Naive thymus-derived CD4-positive, alpha-beta T cell (primary cell): Measurements from ENCODE around the gene HEXA. TPM values are rescaled to one million over a fixed set of nuclear protein-coding genes. Genes with fewer than 3 reads are reported as not detected.
"Not testable (repeated sequence)": the region's sequence is repeated elsewhere in the genome, so short reads cannot be mapped to it uniquely, and the experiment has no call there.

Experiments
- ATAC-seq: fragments of 150-1000 bp; cut with Tn5 transposase; 2 replicates; pipeline ENCODE4 v1.10.0; 2021; ENCODE audit warnings: mild to moderate bottlenecking, moderate library complexity
- CTCF ChIA-PET: fragments of 350-600 bp; sonication (Branson Sonifier 250); formaldehyde crosslinking; loops from one replicate; lab custom pipeline; 2021; ENCODE audit warnings: antibody characterized with exemption; lab: Charles Lee
- POLR2A ChIA-PET: fragments of 350-600 bp; sonication (Branson Sonifier 250); formaldehyde crosslinking; loops from one replicate; lab custom pipeline; 2021; ENCODE audit warnings: antibody characterized with exemption, inconsistent platforms; lab: Charles Lee
- DNase-seq, 9 donors: peaks; one replicate each; pipeline versions ENCODE4 v3.0.0 to v3.0.0-alpha.2; 2020 to 2022; ENCODE audit warnings: mixed read lengths in 1 of 9
- H3K27ac ChIP-seq: one replicate; pipeline ENCODE4 v1.7.0; 2013; ENCODE audit warnings: mild to moderate bottlenecking, low read depth, low read length, moderate library complexity
- H3K27me3 ChIP-seq, 2 donors: one replicate each; pipeline ENCODE4 v1.7.0; 2013; ENCODE audit warnings: low read length in 2 of 2, mild to moderate bottlenecking in 2 of 2, moderate library complexity in 2 of 2; ENCODE audit not compliant: control insufficient read depth in 2 of 2, insufficient read depth in 2 of 2
- H3K36me3 ChIP-seq, 3 experiments: 1 replicate in 2 of 3; 2 replicates in 1 of 3; pipeline ENCODE4 v1.7.0; 2013; ENCODE audit warnings: low read length in 3 of 3, mild to moderate bottlenecking in 3 of 3, moderate library complexity in 1 of 3; ENCODE audit not compliant: insufficient read depth in 3 of 3, control insufficient read depth in 2 of 3
- H3K4me1 ChIP-seq, 2 donors: one replicate each; pipeline ENCODE4 v1.7.0; 2013; ENCODE audit warnings: low read length in 2 of 2, mild to moderate bottlenecking in 2 of 2, moderate library complexity in 1 of 2; ENCODE audit not compliant: control insufficient read depth in 2 of 2, insufficient read depth in 2 of 2
- H3K4me3 ChIP-seq: 2 replicates; pipeline ENCODE4 v1.7.0; 2013; ENCODE audit warnings: mild to moderate bottlenecking, low read length
- H3K9me3 ChIP-seq, 3 experiments: 1 replicate in 2 of 3; 2 replicates in 1 of 3; pipeline ENCODE4 v1.7.0; 2013; ENCODE audit warnings: low read length in 3 of 3; ENCODE audit not compliant: control insufficient read depth in 2 of 3
- H3K27ac Mint-ChIP-seq, 9 donors: one replicate each; pipeline ENCODE4 v1.8.0; 2020 to 2022; ENCODE audit warnings: mixed read lengths in 9 of 9, mild to moderate bottlenecking in 8 of 9, moderate library complexity in 5 of 9, inconsistent platforms in 2 of 9
- H3K27me3 Mint-ChIP-seq, 5 donors: one replicate each; pipeline ENCODE4 v1.8.0; 2021 to 2022; ENCODE audit warnings: mixed read lengths in 5 of 5, mild to moderate bottlenecking in 1 of 5
- H3K36me3 Mint-ChIP-seq, 5 donors: one replicate each; pipeline ENCODE4 v1.8.0; 2020 to 2022; ENCODE audit warnings: mixed read lengths in 5 of 5, mild to moderate bottlenecking in 3 of 5, inconsistent platforms in 1 of 5
- H3K4me1 Mint-ChIP-seq, 7 donors: one replicate each; pipeline ENCODE4 v1.8.0; 2020 to 2022; ENCODE audit warnings: mixed read lengths in 7 of 7, mild to moderate bottlenecking in 3 of 7, inconsistent platforms in 1 of 7
- H3K4me3 Mint-ChIP-seq, 10 donors: one replicate each; pipeline ENCODE4 v1.8.0; 2020 to 2022; ENCODE audit warnings: mild to moderate bottlenecking in 10 of 10, mixed read lengths in 10 of 10, moderate library complexity in 6 of 10, inconsistent platforms in 2 of 10
- H3K9me3 Mint-ChIP-seq, 11 donors: one replicate each; pipeline ENCODE4 v1.8.0; 2020 to 2022; ENCODE audit warnings: mixed read lengths in 11 of 11, mild to moderate bottlenecking in 4 of 11, inconsistent platforms in 1 of 11, moderate library complexity in 1 of 11
- intact Hi-C, 2 donors: fragments of 100-400 bp; cut with micrococcal nuclease; formaldehyde crosslinking; loops; one replicate each; pipeline ENCODE4 v1.15.1; 2023
- polyA plus RNA-seq, 2 donors: library from polyadenylated mRNA; unstranded; fragments of 300-500 nt; fragmentation: Illumina TruSeq; gene quantifications; one replicate each; pipeline ENCODE4 v1.2.3, GENCODE V29; 2021
- total RNA-seq, 6 experiments: library from RNA in 5 of 6; stranded (reverse) in 5 of 6; gene quantifications; 1 replicate in 5 of 6; 2 replicates in 1 of 6; pipeline ENCODE4 v1.2.3 and lab custom pipeline; 2021 to 2026

Gene HEXA
- total RNA-seq, result 100 to 1,000 TPM in 2 of 5 experiments, 10 to 100 TPM in 3; 83.1 to 101 (median 94.8) TPM
- 10 to 100 TPM; 60.3 to 81.0 TPM for polyA plus RNA-seq
- 67.6 reads per million, percentile 77 among the genes with 10 or more reads in this experiment for total RNA-seq (lab: John Stamatoyannopoulos, UW)

DNA sequence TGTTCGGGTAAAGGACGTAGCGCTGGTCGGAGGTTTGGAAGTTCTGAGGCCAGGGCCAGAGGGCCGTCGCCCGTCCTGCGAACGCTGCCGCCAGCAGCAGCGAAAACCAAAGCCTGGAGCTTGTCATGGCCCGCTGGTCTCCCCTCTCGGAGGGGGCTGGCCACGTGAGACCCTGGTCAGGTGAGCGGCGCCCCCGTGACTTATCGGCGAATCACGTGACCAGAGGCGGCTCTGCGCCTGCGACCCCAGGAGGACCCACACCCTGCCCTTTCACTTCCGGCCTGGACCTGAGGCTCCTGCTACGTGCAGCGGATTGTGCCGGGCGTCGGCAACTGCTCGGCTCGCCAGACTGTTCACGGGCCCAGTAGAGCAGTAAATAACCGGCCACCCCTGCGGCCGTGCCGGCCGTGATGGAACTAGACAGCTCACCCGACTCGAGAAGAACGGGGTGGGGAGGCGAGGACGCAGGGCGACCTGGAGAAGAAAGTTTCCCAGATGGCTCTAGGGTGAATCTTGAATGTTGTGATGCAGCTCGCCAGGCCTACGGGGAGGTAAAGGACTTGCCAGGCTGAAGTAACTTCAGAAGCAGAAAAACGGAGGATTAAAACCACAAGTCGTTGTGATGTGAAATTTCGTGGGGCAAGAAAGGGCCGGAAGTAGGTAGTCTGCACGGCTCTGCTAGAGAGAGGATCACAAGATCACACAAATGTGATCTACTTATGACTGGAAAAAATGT, at the start of gene HEXA:
TSS of gene HEXA (minus strand) at position 169 of the 736 bp plus-strand sequence. CDS start at position 127, 42 bp downstream.
- Histone ChIP-seq H3K36me3 (no peaks in the 10 kb centered on the region), H3K27ac (peak within 1 kb of the TSS; percentile 75), H3K9me3 (no peaks in the 10 kb centered on the region), H3K4me3 (peak within 1 kb of the TSS; percentile 99), H3K4me1 (peaks cover 21 to 39% of the 10 kb centered on the region in 2 donors), H3K27me3 (no peaks in the 10 kb centered on the region)
- POLR2A ChIA-PET, result interaction anchor here (0.6 to 4.3 kb wide), 23 partner anchors 8 to 224 kb away, joined by 3 to 58 read pairs (median 4); partner anchors contain the start of gene ARIH1
- peak; percentile 93 for ATAC-seq
- DNase-seq, result peak; percentile 91 to 99 (median 95)
- intact Hi-C loops, result loop anchor here (1.0 to 10.0 kb wide), 13 partner anchors 10 to 1259 kb away; partner anchors contain the start of genes ADPGK (in 2 of the 2), PARP6 (in 2 of the 2), BBS4 (in 1 of the 2) and HIGD2B (in 1 of the 2)
- Mint-ChIP-seq H3K4me3 (peak within 1 kb of the TSS; percentile 87 to 96 (median 93)), H3K27ac (peak within 1 kb of the TSS; percentile 94 to 100 (median 96)), H3K36me3 (peaks cover 0 to 8% (median 1%) of the 10 kb centered on the region in 5 donors), H3K27me3 (no peaks in the 10 kb centered on the region), H3K9me3 (peaks cover 0 to 5% (median 0%) of the 10 kb centered on the region in 11 donors), H3K4me1 (peaks cover 39 to 85% (median 64%) of the 10 kb centered on the region in 7 donors)
- CTCF ChIA-PET, result interaction anchor here (0.5 to 1.1 kb wide), 4 partner anchors 10 to 296 kb away, joined by 3 to 5 read pairs (median 3); no protein-coding TSS in a partner anchor

DNA sequence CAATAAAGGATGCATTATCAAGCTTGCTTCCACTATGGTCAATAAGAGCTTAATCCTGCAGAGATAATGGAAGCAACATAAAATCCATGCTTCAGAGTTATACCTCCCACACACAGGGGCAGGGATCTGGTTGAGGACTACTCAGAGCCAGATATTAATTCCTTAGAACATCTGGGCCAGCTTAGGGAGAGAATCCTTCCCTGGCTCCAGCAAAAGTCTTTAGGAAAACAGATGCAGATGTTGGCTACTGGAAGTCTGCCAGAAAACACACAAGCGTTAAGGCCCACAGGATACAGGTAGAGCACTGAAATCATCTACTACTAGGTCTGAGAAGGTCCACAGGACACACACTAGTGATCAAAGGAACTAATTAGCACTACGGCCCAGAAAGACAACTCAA, 47.4 kb upstream of the HEXA start:
- no peak overlapping the region for H3K27ac ChIP-seq
- no peak overlapping the region for H3K4me3 ChIP-seq
- H3K27ac Mint-ChIP-seq, result no peak overlapping the region
- H3K9me3 ChIP-seq, result no peaks in the 10 kb centered on the region
- peaks cover 0 to 6% (median 5%) of the 10 kb centered on the region in 7 donors for H3K4me1 Mint-ChIP-seq
- no peaks in the 10 kb centered on the region for H3K27me3 ChIP-seq
- no peak overlapping the region for H3K4me3 Mint-ChIP-seq
- peaks cover 0 to 17% (median 1%) of the 10 kb centered on the region in 5 donors for H3K36me3 Mint-ChIP-seq
- ChIA-PET CTCF (no interaction called here), POLR2A (interaction anchor here (1.0 kb wide), 1 partner anchor 47 kb away, joined by 3 read pairs; the partner anchor contains the start of gene HEXA)
- no peaks in the 10 kb centered on the region for H3K4me1 ChIP-seq
- H3K27me3 Mint-ChIP-seq, result peaks cover 0 to 22% (median 0%) of the 10 kb centered on the region in 5 donors
- peaks cover 11 to 36% (median 18%) of the 10 kb centered on the region in 11 donors for H3K9me3 Mint-ChIP-seq
- intact Hi-C loops, result no loop called here
- no peaks in the 10 kb centered on the region for H3K36me3 ChIP-seq
- DNase-seq, result no peak
- no peak for ATAC-seq

DNA sequence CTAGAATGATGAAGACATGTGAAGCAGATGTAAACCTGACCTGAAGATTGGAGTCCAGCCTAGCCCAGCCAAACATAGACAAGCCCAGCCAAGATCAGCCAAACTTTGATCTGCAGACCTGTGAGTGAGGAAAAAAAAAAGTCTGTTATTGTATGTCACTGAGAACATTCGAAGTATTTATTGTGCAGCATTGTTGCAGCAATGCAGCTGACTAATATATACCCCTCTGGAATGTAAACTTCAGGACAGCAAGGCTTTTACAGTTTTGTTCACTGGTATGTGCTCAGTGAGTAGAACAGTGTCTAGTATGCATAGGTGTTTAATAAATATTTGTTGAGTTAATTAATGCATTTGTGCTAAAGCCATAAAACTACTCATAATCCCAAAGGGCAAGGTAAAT, 45.7 kb upstream of the HEXA start:
- Mint-ChIP-seq H3K27ac (no peak overlapping the region), H3K4me1 (peaks cover 0 to 3% (median 0%) of the 10 kb centered on the region in 7 donors), H3K9me3 (peaks cover 5 to 19% (median 9%) of the 10 kb centered on the region in 11 donors), H3K36me3 (peaks cover 0 to 8% (median 1%) of the 10 kb centered on the region in 5 donors), H3K4me3 (no peak overlapping the region), H3K27me3 (peaks cover 0 to 16% (median 0%) of the 10 kb centered on the region in 5 donors)
- ATAC-seq (no peak), DNase-seq (no peak)
- Histone ChIP-seq H3K27me3 (no peaks in the 10 kb centered on the region), H3K9me3 (no peaks in the 10 kb centered on the region), H3K4me1 (no peaks in the 10 kb centered on the region), H3K27ac (no peak overlapping the region), H3K36me3 (no peaks in the 10 kb centered on the region), H3K4me3 (no peak overlapping the region)
- ChIA-PET CTCF (interaction anchor here (0.7 kb wide), 1 partner anchor 69 kb away, joined by 3 read pairs; no protein-coding TSS in a partner anchor), POLR2A (no interaction called here)
- intact Hi-C loops, result no loop called here

DNA sequence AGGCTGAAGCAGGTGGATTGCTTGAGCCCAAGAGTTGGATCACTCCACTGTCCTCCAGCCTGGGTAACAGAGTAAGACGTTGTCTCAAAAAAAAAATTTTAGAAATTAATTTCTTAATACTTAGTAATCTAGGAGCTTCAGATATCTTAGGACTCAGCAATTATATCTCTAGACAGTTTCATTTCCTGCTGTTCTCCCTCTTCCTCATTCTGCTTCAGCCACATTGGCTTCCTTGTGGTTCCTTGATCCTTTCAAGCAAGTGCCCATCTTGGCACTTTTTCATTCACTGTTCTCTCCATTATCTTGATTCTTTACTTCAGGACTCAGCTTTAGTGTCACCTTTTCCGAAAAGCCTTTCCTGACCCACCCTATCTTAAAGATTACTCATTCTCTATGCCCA, 44.8 kb upstream of the HEXA start:
- POLR2A ChIA-PET, result no interaction called here
- no peak overlapping the region for H3K4me3 ChIP-seq
- no peak for DNase-seq
- H3K9me3 ChIP-seq, result no peaks in the 10 kb centered on the region
- CTCF ChIA-PET, result no interaction called here
- peak; percentile 42 for ATAC-seq
- Mint-ChIP-seq H3K27ac (no peak overlapping the region), H3K27me3 (peaks cover 0 to 15% (median 0%) of the 10 kb centered on the region in 5 donors), H3K9me3 (peaks cover 3 to 13% (median 7%) of the 10 kb centered on the region in 11 donors), H3K4me3 (no peak overlapping the region), H3K36me3 (peaks cover 0 to 4% (median 1%) of the 10 kb centered on the region in 5 donors), H3K4me1 (peaks cover 0 to 2% (median 0%) of the 10 kb centered on the region in 7 donors)
- no peaks in the 10 kb centered on the region for H3K36me3 ChIP-seq
- H3K27ac ChIP-seq, result no peak overlapping the region
- H3K27me3 ChIP-seq, result no peaks in the 10 kb centered on the region
- intact Hi-C loops, result no loop called here
- no peaks in the 10 kb centered on the region for H3K4me1 ChIP-seq

DNA sequence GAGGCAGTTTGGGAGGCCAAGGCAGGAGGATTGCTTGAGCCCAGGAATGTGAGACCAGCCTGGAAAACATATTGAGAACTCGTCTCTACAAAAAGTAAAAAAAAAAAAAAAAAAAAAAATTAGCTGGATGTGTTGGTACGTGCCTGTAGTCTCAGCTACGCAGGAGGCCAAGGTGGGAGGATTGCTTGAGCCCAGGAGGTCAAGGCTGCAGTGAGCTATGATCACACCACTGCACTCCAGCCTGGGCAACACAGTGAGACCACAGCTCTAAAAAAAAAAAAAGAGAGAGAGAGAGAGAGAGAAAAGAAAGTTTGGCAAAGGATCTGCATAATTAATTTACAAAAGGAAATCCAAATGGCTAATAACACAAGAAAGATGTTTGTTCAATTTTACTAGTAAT, 44.0 kb upstream of the HEXA start:
- H3K27ac ChIP-seq, H3K4me1 Mint-ChIP-seq, H3K4me3 Mint-ChIP-seq, POLR2A ChIA-PET, H3K36me3 ChIP-seq, H3K36me3 Mint-ChIP-seq, H3K9me3 Mint-ChIP-seq, CTCF ChIA-PET, intact Hi-C loops, H3K27ac Mint-ChIP-seq, H3K27me3 ChIP-seq, H3K4me1 ChIP-seq, H3K4me3 ChIP-seq, H3K9me3 ChIP-seq, ATAC-seq, DNase-seq: not testable (repeated sequence)
- H3K27me3 Mint-ChIP-seq, result peaks cover 0 to 17% (median 0%) of the 10 kb centered on the region in 5 donors

DNA sequence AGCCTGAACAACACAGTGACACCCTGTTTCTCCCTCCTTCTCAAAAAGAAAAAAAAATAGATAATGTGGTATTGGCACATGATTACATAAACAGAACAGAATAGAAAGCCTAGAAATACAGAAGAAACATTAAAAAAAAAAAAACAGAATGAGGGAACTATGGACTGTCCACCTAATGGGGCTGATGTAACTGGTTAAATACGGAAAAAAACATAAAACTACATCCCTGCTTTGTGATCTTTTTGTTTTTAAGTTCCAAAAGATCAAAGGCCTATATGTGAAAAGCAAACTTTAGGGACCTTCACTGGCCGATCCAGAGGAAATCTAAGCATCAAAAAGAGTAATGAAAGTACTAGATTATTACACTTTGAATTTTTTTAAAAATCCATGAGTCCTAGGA, 39.5 kb upstream of the HEXA start:
- Histone ChIP-seq H3K9me3 (no peaks in the 10 kb centered on the region), H3K4me3 (no peak overlapping the region), H3K27ac (no peak overlapping the region), H3K4me1 (no peaks in the 10 kb centered on the region), H3K27me3 (no peaks in the 10 kb centered on the region), H3K36me3 (no peaks in the 10 kb centered on the region)
- Mint-ChIP-seq H3K27ac (no peak overlapping the region), H3K4me1 (no peaks in the 10 kb centered on the region), H3K4me3 (no peak overlapping the region), H3K27me3 (peaks cover 0 to 18% (median 10%) of the 10 kb centered on the region in 5 donors), H3K9me3 (peaks cover 0 to 17% (median 5%) of the 10 kb centered on the region in 11 donors), H3K36me3 (peaks cover 0 to 5% (median 0%) of the 10 kb centered on the region in 5 donors)
- DNase-seq (no peak), ATAC-seq (no peak)
- POLR2A ChIA-PET, result no interaction called here
- intact Hi-C loops, result no loop called here
- CTCF ChIA-PET, result no interaction called here
